Measurements from ENCODE around the gene EXD3. TPM values are rescaled to one million over a fixed set of nuclear protein-coding genes. Genes with fewer than 3 reads are reported as not detected.

The EXD3 gene
- total RNA-seq, 1 experiment from 2014 or later, result 15.3 TPM

DNA sequence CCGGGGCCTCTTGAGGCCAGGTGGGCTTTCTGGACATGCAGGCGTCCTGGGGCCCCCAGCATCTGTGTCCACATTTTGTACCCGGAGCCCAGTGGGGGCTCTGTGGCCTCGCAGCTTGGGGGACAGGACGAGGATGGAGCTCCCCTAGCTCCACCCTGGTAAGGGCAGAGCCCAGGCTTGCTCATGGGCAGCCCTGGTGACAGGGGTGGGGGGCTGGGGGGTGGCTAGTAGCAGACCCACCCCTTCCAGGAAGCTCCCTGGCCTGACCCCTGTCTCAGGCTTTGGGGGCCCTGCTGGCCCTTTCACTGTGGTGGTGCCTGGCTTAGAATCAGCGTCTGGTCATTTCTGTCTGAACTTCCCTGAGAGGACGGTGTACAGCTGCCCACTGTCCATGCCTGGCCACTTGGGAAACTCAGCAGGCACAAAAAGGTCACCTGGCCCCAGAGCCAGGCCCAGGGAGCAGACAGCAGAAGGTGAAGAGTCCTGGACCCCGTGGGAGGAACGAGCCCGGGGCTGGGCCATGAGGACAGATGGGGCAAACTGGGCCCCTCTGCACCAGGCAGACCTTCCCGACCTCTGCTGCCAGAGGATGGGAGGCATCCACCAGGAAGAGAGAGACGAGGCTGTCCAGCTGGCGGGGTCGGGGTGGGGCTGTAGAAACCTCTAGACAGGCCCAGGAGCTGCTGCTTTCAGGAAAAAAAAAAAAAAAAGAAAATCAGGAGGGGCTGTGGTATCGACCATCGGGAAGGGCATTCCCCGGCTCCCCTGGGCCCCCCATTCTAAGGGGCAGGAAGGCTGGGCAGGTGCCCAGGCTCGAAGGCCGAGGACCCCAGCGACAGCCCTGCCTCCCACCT lies 52.8 kb downstream of the EXD3 start:
- no peaks in the 10 kb centered on the region; the same call in none of the 2 replicates for H3K27me3 Mint-ChIP-seq (ENCODE audit: low read depth)
- H3K23me2 ChIP-seq (ENCODE audit: insufficient read length, low read depth, low read length, poor library complexity, severe bottlenecking), result no peaks in the 10 kb centered on the region
- no peak overlapping the region for H3K4me3 Mint-ChIP-seq
- H4K5ac ChIP-seq (ENCODE audit: insufficient read length, low read depth, low read length), result no peak overlapping the region
- H3K79me2 ChIP-seq (ENCODE audit: insufficient read depth, low read length), result no peaks in the 10 kb centered on the region
- no peak for DNase-seq
- H2BK5ac ChIP-seq (ENCODE audit: insufficient read length, low read length), result no peak overlapping the region
- H3K79me1 ChIP-seq (ENCODE audit: insufficient read depth, low read depth, low read length, poor library complexity, severe bottlenecking), result no peaks in the 10 kb centered on the region
- TF ChIP-seq, protein P1, sequence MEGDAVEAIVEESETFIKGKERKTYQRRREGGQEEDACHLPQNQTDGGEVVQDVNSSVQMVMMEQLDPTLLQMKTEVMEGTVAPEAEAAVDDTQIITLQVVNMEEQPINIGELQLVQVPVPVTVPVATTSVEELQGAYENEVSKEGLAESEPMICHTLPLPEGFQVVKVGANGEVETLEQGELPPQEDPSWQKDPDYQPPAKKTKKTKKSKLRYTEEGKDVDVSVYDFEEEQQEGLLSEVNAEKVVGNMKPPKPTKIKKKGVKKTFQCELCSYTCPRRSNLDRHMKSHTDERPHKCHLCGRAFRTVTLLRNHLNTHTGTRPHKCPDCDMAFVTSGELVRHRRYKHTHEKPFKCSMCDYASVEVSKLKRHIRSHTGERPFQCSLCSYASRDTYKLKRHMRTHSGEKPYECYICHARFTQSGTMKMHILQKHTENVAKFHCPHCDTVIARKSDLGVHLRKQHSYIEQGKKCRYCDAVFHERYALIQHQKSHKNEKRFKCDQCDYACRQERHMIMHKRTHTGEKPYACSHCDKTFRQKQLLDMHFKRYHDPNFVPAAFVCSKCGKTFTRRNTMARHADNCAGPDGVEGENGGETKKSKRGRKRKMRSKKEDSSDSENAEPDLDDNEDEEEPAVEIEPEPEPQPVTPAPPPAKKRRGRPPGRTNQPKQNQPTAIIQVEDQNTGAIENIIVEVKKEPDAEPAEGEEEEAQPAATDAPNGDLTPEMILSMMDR (conservative IDR thresholded peaks at IDR 0.05), result no peak
- H3K4me2 ChIP-seq (ENCODE audit: insufficient read depth, insufficient read length, low read length), result no peak overlapping the region
- H3T11ph ChIP-seq (ENCODE audit: low read length), result no peak overlapping the region
- H3K56ac ChIP-seq (ENCODE audit: insufficient read length, low read depth, low read length), result no peak overlapping the region
- H4K91ac ChIP-seq (ENCODE audit: insufficient read length, low read depth, low read length), result no peak overlapping the region
- H3K27ac ChIP-seq (ENCODE audit: insufficient read length, low read depth, low read length), result no peak overlapping the region
- no peak overlapping the region for H3K23ac ChIP-seq (ENCODE audit: insufficient read length, low read depth, low read length)
- H3K4me1 Mint-ChIP-seq, result no peaks in the 10 kb centered on the region
- no CpG with 5 or more reads among the region's 20 CpGs for WGBS (ENCODE audit: extremely low coverage, insufficient read length, low lambda C conversion rate)
- H2AFZ ChIP-seq (ENCODE audit: low read length), result no peak overlapping the region
- no peaks in the 10 kb centered on the region for H3K27me3 ChIP-seq (ENCODE audit: insufficient read depth, low read length)
- no peaks in the 10 kb centered on the region for H3K4me1 ChIP-seq (ENCODE audit: insufficient read depth, low read length)
- no peak overlapping the region for H3K14ac ChIP-seq (ENCODE audit: insufficient read depth, low read length)
- H3K9ac ChIP-seq (ENCODE audit: extremely low read depth, insufficient read length, low read length), result no peak overlapping the region
- H2BK20ac ChIP-seq (ENCODE audit: low read depth, low read length, poor library complexity, severe bottlenecking), result no peak overlapping the region
- no peaks in the 10 kb centered on the region for H3K9me3 ChIP-seq (ENCODE audit: control insufficient read depth, low read depth, low read length)
- H3K4ac ChIP-seq (ENCODE audit: low read depth, low read length), result no peak overlapping the region
- no peak overlapping the region for H2BK15ac ChIP-seq (ENCODE audit: low read depth, low read length)
- H2BK120ac ChIP-seq (ENCODE audit: low read depth, low read length, poor library complexity, severe bottlenecking), result no peak overlapping the region
- H4K20me1 ChIP-seq (ENCODE audit: control insufficient read depth, insufficient read depth, insufficient read length), result no peaks in the 10 kb centered on the region
- no peak overlapping the region for H4K8ac ChIP-seq (replicated peaks; ENCODE audit: insufficient read length, low read depth, low read length)
- no peak overlapping the region for H3K18ac ChIP-seq (ENCODE audit: insufficient read length, low read depth, low read length)
- H3K9me3 Mint-ChIP-seq, result peaks cover 2 to 6% of the 10 kb centered on the region in 2 experiments; a peak in 2 of 5 replicates
- peaks cover 0 to 5% (median 0%) of the 10 kb centered on the region in 3 experiments; a peak in 2 of 7 replicates for H3K36me3 Mint-ChIP-seq (ENCODE audit: insufficient read depth in 1 of 3, low read depth in 3 of 3)
- H2AK5ac ChIP-seq (ENCODE audit: insufficient read length, low read length), result no peak overlapping the region
- no peak overlapping the region for H2BK12ac ChIP-seq (ENCODE audit: insufficient read length, low read depth, low read length)
- 0 out of 7 replicates have a peak overlapping the region, but pooled peaks of 1 of the 3 experiments have one; percentile 42 for H3K27ac Mint-ChIP-seq
